PC-9 (cell line): Measurements from ENCODE around the gene ZNF331. TPM values are rescaled to one million over a fixed set of nuclear protein-coding genes. Genes with fewer than 3 reads are reported as not detected.
A peak's percentile ranks its signal among the peaks of the same experiment; 100 is the strongest.
"Not testable (repeated sequence)": the region's sequence is repeated elsewhere in the genome, so short reads cannot be mapped to it uniquely, and the experiment has no call there.

ENCODE experiments used
- Bru-seq: library from RNA; stranded (reverse); fragments of 400-500 nt; gene quantifications from one replicate; lab custom pipeline; 2021; lab: Mats Ljungman, UMichigan
- BruChase-seq, 2 experiments: library from RNA; stranded (reverse); fragments of 400-500 nt; gene quantifications; one replicate each; lab custom pipeline; 2021; lab: Mats Ljungman, UMichigan
- BruUV-seq: library from RNA; stranded (reverse); fragments of 400-500 nt; replicated peaks from 2 replicates; lab custom pipeline; 2021; lab: Mats Ljungman, UMichigan
- CTCF ChIA-PET: fragments of 300-600 bp; sonication (Branson Sonifier 250); formaldehyde crosslinking; loops from one replicate; lab custom pipeline; 2022; ENCODE audit warnings: antibody characterized with exemption; lab: Charles Lee
- POLR2A ChIA-PET: fragments of 300-600 bp; sonication (Branson Sonifier 250); formaldehyde crosslinking; loops from one replicate; lab custom pipeline; 2022; ENCODE audit warnings: antibody characterized with exemption; ENCODE audit not compliant: unreplicated experiment; lab: Charles Lee
- DNase-seq, 2 experiments: peaks; one replicate each; pipeline versions ENCODE4 v3.0.0 to v3.0.0-alpha.2; 2015 to 2022; ENCODE audit warnings: mixed read lengths in 1 of 2
- H2AFZ ChIP-seq: fragments of 200-600 bp; sonication (generic); 2 replicates; pipeline ENCODE4 v1.8.1; 2017; ENCODE audit warnings: antibody characterized with exemption
- H3F3A ChIP-seq: fragments of 200-600 bp; sonication (generic); 2 replicates; pipeline ENCODE4 v1.8.1; 2017; ENCODE audit warnings: antibody characterized with exemption, mild to moderate bottlenecking, low read depth; ENCODE audit not compliant: insufficient read depth
- H3K27ac ChIP-seq: fragments of 200-600 bp; sonication (generic); 2 replicates; pipeline ENCODE4 v1.6.1; 2016; ENCODE audit warnings: mixed run types
- H3K27me3 ChIP-seq: fragments of 200-600 bp; sonication (generic); 2 replicates; pipeline ENCODE4 v1.6.1; 2016; ENCODE audit warnings: low read depth, mixed run types; ENCODE audit not compliant: insufficient read depth
- H3K36me3 ChIP-seq: fragments of 200-600 bp; sonication (generic); 2 replicates; pipeline ENCODE4 v1.6.1; 2016; ENCODE audit warnings: low read depth, mixed run types
- H3K4me1 ChIP-seq: fragments of 200-600 bp; sonication (generic); replicated peaks from 2 replicates; pipeline ENCODE4 v1.6.1; 2016; ENCODE audit warnings: mixed run types; ENCODE audit not compliant: insufficient read depth
- H3K4me2 ChIP-seq: fragments of 200-600 bp; sonication (generic); 2 replicates; pipeline ENCODE4 v1.6.1; 2017; ENCODE audit warnings: mixed run types
- H3K4me3 ChIP-seq: fragments of 200-600 bp; sonication (generic); 2 replicates; pipeline ENCODE4 v1.6.1; 2016; ENCODE audit warnings: mixed run types
- H3K79me2 ChIP-seq: fragments of 200-600 bp; sonication (generic); 2 replicates; pipeline ENCODE4 v1.6.1; 2017; ENCODE audit warnings: low read depth, mixed run types
- H3K9me2 ChIP-seq: fragments of 200-600 bp; sonication (generic); 2 replicates; pipeline ENCODE4 v1.8.1; 2017; ENCODE audit warnings: mild to moderate bottlenecking; ENCODE audit not compliant: insufficient read depth
- H3K9me3 ChIP-seq: fragments of 200-600 bp; sonication (generic); 2 replicates; pipeline ENCODE4 v1.8.1; 2016; ENCODE audit warnings: low read depth; ENCODE audit not compliant: insufficient read depth
- H4K20me1 ChIP-seq: fragments of 200-600 bp; sonication (generic); 2 replicates; pipeline ENCODE4 v1.8.1; 2017; ENCODE audit not compliant: insufficient read depth
- CTCF ChIP-seq: fragments of 200-600 bp; sonication (generic); conservative IDR thresholded peaks from 2 replicates; pipeline ENCODE4 v1.6.1; 2017; ENCODE audit warnings: mixed run types, antibody characterized with exemption, mild to moderate bottlenecking, moderate library complexity
- EZH2 ChIP-seq: fragments of 200-600 bp; sonication (generic); IDR thresholded peaks from 2 replicates; pipeline ENCODE4 v1.8.0; 2017; ENCODE audit warnings: antibody characterized with exemption, low read depth
- intact Hi-C: fragments of 100-400 bp; cut with micrococcal nuclease; formaldehyde crosslinking; loops from one replicate; pipeline ENCODE4 v1.10.0; 2022; ENCODE audit not compliant: unreplicated experiment
- long read RNA-seq: library from polyadenylated mRNA; stranded (forward); transcript quantifications from one replicate; pipeline ENCODE4 v2.0.0, GENCODE V29; 2022
- total RNA-seq: library from RNA; stranded (reverse); gene quantifications from 2 replicates; pipeline ENCODE4 v1.2.3, GENCODE V29; 2021

Gene ZNF331
- total RNA-seq (39.2 and 51.6 TPM in 2 replicates), Bru-seq, nascent RNA (percentile 74 among the genes with signal in this experiment), BruChase-seq, experiment 1, labeled RNA remaining after a 2-hour chase (percentile 83 among the genes with signal in this experiment), BruChase-seq, experiment 2, labeled RNA remaining after a 6-hour chase (percentile 79 among the genes with signal in this experiment)
- long read RNA-seq, full-length matches to known transcripts: 27 of 44 reads
- long read RNA-seq, partial matches to known transcripts: 0 of 44 reads
- long read RNA-seq, other reads (novel, unspliced or antisense): 17 of 44 reads

DNA sequence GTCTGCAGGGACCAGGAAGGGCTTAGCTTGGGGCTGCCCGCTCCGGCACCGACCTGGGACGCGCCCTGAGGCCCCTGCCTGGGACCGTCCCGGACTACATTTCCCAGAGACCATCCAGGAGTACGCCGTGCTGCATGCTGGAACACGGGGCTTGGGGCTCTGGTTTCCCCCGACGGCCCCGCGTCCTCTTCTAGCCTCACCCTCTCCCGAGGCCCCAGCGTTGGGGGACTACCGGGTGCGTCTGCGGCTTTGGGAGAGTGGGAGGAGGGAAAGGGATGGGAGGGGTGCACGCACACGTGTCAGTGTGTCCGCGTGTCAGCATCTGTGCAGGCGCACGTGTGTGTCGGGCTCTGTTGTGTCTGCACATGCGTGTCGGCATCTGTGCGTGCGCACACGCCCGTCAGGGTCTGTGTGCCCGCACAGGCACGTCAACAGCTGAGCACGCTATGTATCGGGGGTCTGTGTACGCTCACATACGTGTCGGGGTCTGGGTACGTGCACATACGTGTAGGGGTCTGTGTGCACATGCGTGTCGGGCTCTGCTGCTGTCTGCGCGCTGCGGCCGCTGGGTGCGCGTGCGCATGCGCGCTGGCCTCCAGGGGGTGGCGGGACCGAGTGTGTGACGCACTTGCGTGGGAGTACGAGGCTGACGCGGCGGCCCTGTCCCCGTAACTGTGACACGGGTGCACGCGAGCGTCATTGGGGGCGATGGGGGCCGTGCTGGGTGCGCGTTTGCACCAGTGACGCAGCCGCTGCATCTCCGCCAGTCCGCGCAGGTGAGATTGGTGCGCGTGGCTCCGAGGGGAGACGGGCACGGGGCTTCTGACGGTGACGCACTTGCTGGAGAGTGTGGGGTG, at the start of gene ZNF331:
TSS of gene ZNF331 (plus strand) at position 625 of the 857 bp plus-strand sequence. CDS start 31,232 bp downstream, outside the sequence.
- H3K9me2 ChIP-seq: no peaks in the 10 kb centered on the region
- no peaks in the 10 kb centered on the region for H3K79me2 ChIP-seq
- peaks cover 5% of the 10 kb centered on the region; the same call in 1 of the 2 replicates for H3F3A ChIP-seq
- H3K9me3 ChIP-seq: no peaks in the 10 kb centered on the region
- no peaks in the 10 kb centered on the region for H4K20me1 ChIP-seq
- CTCF ChIA-PET: no interaction called here
- no peak within 1 kb of the TSS for H3K27ac ChIP-seq
- no peak for TF ChIP-seq CTCF
- no peak for TF ChIP-seq EZH2
- intact Hi-C loops: no loop called here
- H3K27me3 ChIP-seq: no peaks in the 10 kb centered on the region
- POLR2A ChIA-PET: no interaction called here
- peak within 1 kb of the TSS; percentile 62 for H2AFZ ChIP-seq
- no TSS peak for BruUV-seq
- H3K4me3 ChIP-seq: peak within 1 kb of the TSS; percentile 56
- DNase-seq: peak in 1 of 2 experiments; percentile 72
- H3K4me1 ChIP-seq: peaks cover 16% of the 10 kb centered on the region
- peak within 1 kb of the TSS; percentile 60 for H3K4me2 ChIP-seq
- no peaks in the 10 kb centered on the region for H3K36me3 ChIP-seq

DNA sequence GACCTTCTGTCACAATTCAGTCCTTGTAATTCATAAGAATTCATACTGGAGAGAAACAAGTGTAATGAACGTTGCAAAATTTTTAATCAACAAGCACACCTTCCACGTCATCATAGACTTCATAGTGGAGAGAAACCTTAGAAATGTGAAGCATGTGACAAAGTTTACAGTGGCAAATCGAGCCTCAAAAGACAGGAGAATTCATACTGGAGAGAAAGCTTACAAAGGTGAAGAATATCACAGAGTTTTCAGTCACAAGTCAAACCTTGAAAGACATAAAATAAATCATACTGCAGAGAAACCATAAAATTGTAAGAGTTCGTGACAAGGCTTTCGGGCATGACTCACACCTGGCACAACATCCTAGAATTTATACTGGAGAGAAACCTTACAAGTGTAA, 45.8 kb upstream of the ZNF331 start:
- no peak for DNase-seq
- H3K27me3 ChIP-seq: no peaks in the 10 kb centered on the region
- ChIA-PET POLR2A (no interaction called here), CTCF (no interaction called here)
- no peak overlapping the region for H3K4me2 ChIP-seq
- H3K27ac ChIP-seq: no peak overlapping the region
- no peaks in the 10 kb centered on the region for H3F3A ChIP-seq
- BruUV-seq: no TSS peak
- H3K79me2 ChIP-seq: no peaks in the 10 kb centered on the region
- H3K4me3 ChIP-seq: no peak overlapping the region
- H3K4me1 ChIP-seq: no peaks in the 10 kb centered on the region
- no peaks in the 10 kb centered on the region for H4K20me1 ChIP-seq
- intact Hi-C loops: no loop called here
- no peak overlapping the region for H2AFZ ChIP-seq
- peaks cover 77% of the 10 kb centered on the region for H3K9me3 ChIP-seq
- no peak for TF ChIP-seq CTCF
- no peak for TF ChIP-seq EZH2
- peaks cover 44% of the 10 kb centered on the region for H3K36me3 ChIP-seq
- no peaks in the 10 kb centered on the region for H3K9me2 ChIP-seq

- BruUV-seq, H3K27me3 ChIP-seq, intact Hi-C loops, H3K4me2 ChIP-seq, H3K27ac ChIP-seq, H3K79me2 ChIP-seq, DNase-seq, POLR2A ChIA-PET, H3K4me3 ChIP-seq, H2AFZ ChIP-seq, H3K36me3 ChIP-seq, H4K20me1 ChIP-seq, H3K9me2 ChIP-seq, H3F3A ChIP-seq, CTCF ChIA-PET, H3K4me1 ChIP-seq: not testable (repeated sequence)
- H3K9me3 ChIP-seq: peaks cover 29% of the 10 kb centered on the region
Observed at GRCh38 chr19:53497311-53498023, 40.5 kb upstream of the ZNF331 start.

- H3K36me3 ChIP-seq, H4K20me1 ChIP-seq, H3K4me1 ChIP-seq, H2AFZ ChIP-seq, POLR2A ChIA-PET, BruUV-seq, H3K79me2 ChIP-seq, H3K27me3 ChIP-seq, H3F3A ChIP-seq, intact Hi-C loops, H3K4me2 ChIP-seq, H3K9me2 ChIP-seq, H3K27ac ChIP-seq, CTCF ChIA-PET, H3K4me3 ChIP-seq, DNase-seq: not testable (repeated sequence)
- peaks cover 24% of the 10 kb centered on the region for H3K9me3 ChIP-seq
Observed at GRCh38 chr19:53498024-53498395, 39.9 kb upstream of the ZNF331 start.

- POLR2A ChIA-PET, H3K36me3 ChIP-seq, H3K27me3 ChIP-seq, H3K79me2 ChIP-seq, intact Hi-C loops, H4K20me1 ChIP-seq, DNase-seq, H3K27ac ChIP-seq, H3K9me2 ChIP-seq, H3K9me3 ChIP-seq, H3K4me2 ChIP-seq, H2AFZ ChIP-seq, BruUV-seq, H3F3A ChIP-seq, H3K4me1 ChIP-seq, CTCF ChIA-PET, H3K4me3 ChIP-seq: not testable (repeated sequence)
Observed at GRCh38 chr19:53503151-53503550, 34.8 kb upstream of the ZNF331 start.
